ENCODE data around the gene FNDC3B. TPM values are rescaled to one million over a fixed set of nuclear protein-coding genes. Genes with fewer than 3 reads are reported as not detected.

Gene FNDC3B
- total RNA-seq, 1 donor from 2014 or later, result 71.3 TPM

- Histone ChIP-seq H3K27me3 (ENCODE audit: control insufficient read depth, insufficient read depth, low read length) (no peaks in the 10 kb centered on the region), H3K36me3 (ENCODE audit: control insufficient read depth, insufficient read depth, low read length) (no peaks in the 10 kb centered on the region), H3K4me3 (ENCODE audit: low read depth, low read length) (no peak overlapping the region)
- TF ChIP-seq CTCF (IDR thresholded peaks at IDR 0.05; ENCODE audit: insufficient read depth, low read length, poor library complexity, severe bottlenecking), result no peak
- no peak for DNase-seq (ENCODE audit: low read depth)
Measured at GRCh38 chr3:172259111-172259541, 219.7 kb downstream of the FNDC3B start.

- Histone ChIP-seq H3K4me3 (ENCODE audit: low read depth, low read length) (no peak overlapping the region), H3K36me3 (ENCODE audit: control insufficient read depth, insufficient read depth, low read length) (no peaks in the 10 kb centered on the region), H3K27me3 (ENCODE audit: control insufficient read depth, insufficient read depth, low read length) (no peaks in the 10 kb centered on the region)
- DNase-seq (ENCODE audit: low read depth), result no peak
- no peak for TF ChIP-seq CTCF (IDR thresholded peaks at IDR 0.05; ENCODE audit: insufficient read depth, low read length, poor library complexity, severe bottlenecking)
Measured at GRCh38 chr3:172259726-172260248, 220.4 kb downstream of the FNDC3B start.

- DNase-seq (ENCODE audit: low read depth), result no peak
- Histone ChIP-seq H3K36me3 (ENCODE audit: control insufficient read depth, insufficient read depth, low read length) (no peaks in the 10 kb centered on the region), H3K27me3 (ENCODE audit: control insufficient read depth, insufficient read depth, low read length) (no peaks in the 10 kb centered on the region), H3K4me3 (ENCODE audit: low read depth, low read length) (no peak overlapping the region)
- no peak for TF ChIP-seq CTCF (IDR thresholded peaks at IDR 0.05; ENCODE audit: insufficient read depth, low read length, poor library complexity, severe bottlenecking)
Measured at GRCh38 chr3:172260381-172260780, 221.0 kb downstream of the FNDC3B start.

GRCh38 chr3:172261054-172261453 is 221.7 kb downstream of the FNDC3B start:
- DNase-seq (ENCODE audit: low read depth), result no peak
- no peak overlapping the region for H3K4me3 ChIP-seq (ENCODE audit: low read depth, low read length)
- TF ChIP-seq CTCF (IDR thresholded peaks at IDR 0.05; ENCODE audit: insufficient read depth, low read length, poor library complexity, severe bottlenecking), result no peak
- no peaks in the 10 kb centered on the region for H3K27me3 ChIP-seq (ENCODE audit: control insufficient read depth, insufficient read depth, low read length)
- no peaks in the 10 kb centered on the region for H3K36me3 ChIP-seq (ENCODE audit: control insufficient read depth, insufficient read depth, low read length)

GRCh38 chr3:172262991-172263608 is 223.7 kb downstream of the FNDC3B start:
- no peak overlapping the region for H3K4me3 ChIP-seq (ENCODE audit: low read depth, low read length)
- DNase-seq (ENCODE audit: low read depth), result no peak

More at GRCh38 chr3:172262991-172263608, 223.7 kb downstream of the FNDC3B start:
- TF ChIP-seq CTCF (IDR thresholded peaks at IDR 0.05; ENCODE audit: insufficient read depth, low read length, poor library complexity, severe bottlenecking), result no peak
- Histone ChIP-seq H3K27me3 (ENCODE audit: control insufficient read depth, insufficient read depth, low read length) (no peaks in the 10 kb centered on the region), H3K36me3 (ENCODE audit: control insufficient read depth, insufficient read depth, low read length) (no peaks in the 10 kb centered on the region)

Measured in kidney epithelial cell (primary cell).